T-helper 17 cell (primary cell): Measurements from ENCODE around the gene ZNRF1. TPM values are rescaled to one million over a fixed set of nuclear protein-coding genes. Genes with fewer than 3 reads are reported as not detected.

Source experiments
- ATAC-seq: fragments of 150-1000 bp; cut with Tn5 transposase; 2 replicates; pipeline ENCODE4 v1.10.0; 2021; ENCODE audit warnings: mild to moderate bottlenecking, moderate library complexity
- DNase-seq, 3 donors: peaks; one replicate each; pipeline versions ENCODE4 v3.0.0 to v3.0.0-alpha.2; 2020 to 2021
- H3K9me3 ChIP-seq: one replicate; pipeline ENCODE4 v1.7.0; 2013; ENCODE audit warnings: low read length, mild to moderate bottlenecking; ENCODE audit not compliant: control insufficient read depth, poor library complexity, severe bottlenecking
- H3K27ac Mint-ChIP-seq: one replicate; pipeline ENCODE4 v1.8.0; 2022; ENCODE audit warnings: mild to moderate bottlenecking, moderate library complexity, mixed read lengths
- H3K27me3 Mint-ChIP-seq: one replicate; pipeline ENCODE4 v1.8.0; 2022; ENCODE audit warnings: mixed read lengths
- H3K36me3 Mint-ChIP-seq: one replicate; pipeline ENCODE4 v1.8.0; 2022; ENCODE audit warnings: low read depth, mixed read lengths
- H3K4me1 Mint-ChIP-seq: one replicate; pipeline ENCODE4 v1.8.0; 2022; ENCODE audit warnings: mild to moderate bottlenecking, mixed read lengths
- H3K4me3 Mint-ChIP-seq: one replicate; pipeline ENCODE4 v1.8.0; 2022; ENCODE audit warnings: mild to moderate bottlenecking, moderate library complexity, mixed read lengths
- total RNA-seq, 4 donors: library from RNA in 2 of 4; stranded (reverse) in 2 of 4; gene quantifications; one replicate each; pipeline ENCODE4 v1.2.3 and lab custom pipeline; 2022 to 2026

The ZNRF1 gene
- total RNA-seq, 2 donors from 2014 or later, result 10.7 to 18.1 TPM

DNA sequence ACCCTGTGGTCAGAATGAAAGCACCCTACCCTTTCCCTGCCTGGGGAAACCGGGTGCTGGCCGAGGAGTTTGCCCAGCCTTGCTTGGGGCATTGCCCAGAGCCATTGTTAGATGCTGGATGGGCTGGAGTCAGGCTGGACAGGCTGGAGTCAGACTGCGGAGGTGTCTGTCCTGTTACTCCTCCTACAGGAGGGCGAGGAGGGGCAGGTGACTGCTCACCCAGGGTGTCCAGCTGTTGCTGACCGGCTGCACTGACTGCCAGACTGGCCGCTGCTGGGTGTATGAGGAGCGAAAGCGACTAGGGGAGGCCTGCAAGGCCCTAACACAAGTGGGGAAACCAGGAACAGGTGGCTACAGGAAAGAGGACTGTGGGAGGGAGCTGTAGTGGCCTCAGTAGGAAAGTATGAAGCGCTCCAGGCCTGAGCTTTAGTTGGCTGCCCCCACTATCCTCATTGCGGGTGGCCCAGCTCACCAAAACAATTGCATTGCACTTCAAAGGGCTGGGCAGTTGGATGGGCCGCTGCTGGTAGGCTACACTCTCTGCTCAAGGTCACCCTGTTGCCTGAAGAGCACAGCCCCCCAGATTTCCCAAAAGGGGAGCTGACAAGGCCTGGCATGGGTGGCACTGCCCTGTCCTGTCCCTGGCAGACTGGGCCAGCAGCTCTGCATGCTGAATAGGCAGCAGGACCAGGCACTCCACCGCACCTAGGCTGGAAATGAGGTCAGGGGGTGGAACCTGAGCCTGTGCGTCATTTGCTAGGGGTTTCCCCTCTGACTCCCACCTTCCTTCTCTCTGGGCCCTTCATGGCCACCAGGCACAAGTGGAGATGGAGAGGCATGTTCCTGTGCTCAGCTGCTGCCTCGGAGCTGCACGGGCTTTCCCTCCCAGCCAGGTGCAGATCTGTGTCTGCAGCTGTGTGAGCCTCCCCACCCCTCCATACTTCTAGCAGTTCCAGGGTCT, 99.4 kb downstream of the ZNRF1 start:
- no peaks in the 10 kb centered on the region for H3K9me3 ChIP-seq
- no peaks in the 10 kb centered on the region for H3K27me3 Mint-ChIP-seq
- peaks cover 43% of the 10 kb centered on the region for H3K4me1 Mint-ChIP-seq
- H3K36me3 Mint-ChIP-seq, result peaks cover 2% of the 10 kb centered on the region
- H3K4me3 Mint-ChIP-seq, result peak overlapping the region; percentile 80
- H3K27ac Mint-ChIP-seq, result peak overlapping the region; percentile 98
- ATAC-seq (peak; percentile 94), DNase-seq (peak; percentile 62 to 80 (median 78))

GRCh38 chr16:75099075-75099667, 100.3 kb downstream of the ZNRF1 start:
- Mint-ChIP-seq H3K36me3 (no peaks in the 10 kb centered on the region), H3K27me3 (no peaks in the 10 kb centered on the region), H3K27ac (peak overlapping the region; percentile 98), H3K4me1 (peaks cover 43% of the 10 kb centered on the region), H3K4me3 (peak overlapping the region; percentile 80)
- ATAC-seq (no peak), DNase-seq (no peak)
- H3K9me3 ChIP-seq, result no peaks in the 10 kb centered on the region

- Mint-ChIP-seq H3K4me3 (peak overlapping the region; percentile 80), H3K27ac (peak overlapping the region; percentile 98), H3K4me1 (peaks cover 43% of the 10 kb centered on the region), H3K36me3 (no peaks in the 10 kb centered on the region), H3K27me3 (no peaks in the 10 kb centered on the region)
- DNase-seq (no peak), ATAC-seq (no peak)
- H3K9me3 ChIP-seq, result no peaks in the 10 kb centered on the region
Observed at GRCh38 chr16:75099738-75100602, 101.1 kb downstream of the ZNRF1 start.

DNA sequence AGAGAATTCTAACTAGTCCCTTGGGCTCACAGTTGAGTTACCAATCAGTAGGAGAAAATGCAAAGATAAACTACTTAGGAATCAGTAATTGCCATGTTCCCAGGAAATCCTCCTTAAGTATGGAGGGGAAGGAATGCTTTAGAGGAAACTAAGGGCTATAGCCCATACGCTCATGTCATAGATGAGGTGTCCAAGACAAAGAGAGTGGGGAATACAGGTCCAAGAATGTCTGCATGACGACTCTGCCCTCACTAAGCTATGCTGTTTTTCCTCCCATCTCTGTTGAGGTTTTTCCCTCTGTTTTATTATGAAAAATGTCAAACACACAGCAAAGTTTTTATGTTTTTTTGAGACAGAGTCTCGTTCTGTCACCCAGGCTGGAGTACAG, 101.8 kb downstream of the ZNRF1 start:
- H3K4me1 Mint-ChIP-seq, result peaks cover 46% of the 10 kb centered on the region
- ATAC-seq (no peak), DNase-seq (no peak)
- peak overlapping the region; percentile 80 for H3K4me3 Mint-ChIP-seq
- peak overlapping the region; percentile 98 for H3K27ac Mint-ChIP-seq
- H3K9me3 ChIP-seq, result no peaks in the 10 kb centered on the region
- H3K27me3 Mint-ChIP-seq, result no peaks in the 10 kb centered on the region
- H3K36me3 Mint-ChIP-seq, result no peaks in the 10 kb centered on the region

DNA sequence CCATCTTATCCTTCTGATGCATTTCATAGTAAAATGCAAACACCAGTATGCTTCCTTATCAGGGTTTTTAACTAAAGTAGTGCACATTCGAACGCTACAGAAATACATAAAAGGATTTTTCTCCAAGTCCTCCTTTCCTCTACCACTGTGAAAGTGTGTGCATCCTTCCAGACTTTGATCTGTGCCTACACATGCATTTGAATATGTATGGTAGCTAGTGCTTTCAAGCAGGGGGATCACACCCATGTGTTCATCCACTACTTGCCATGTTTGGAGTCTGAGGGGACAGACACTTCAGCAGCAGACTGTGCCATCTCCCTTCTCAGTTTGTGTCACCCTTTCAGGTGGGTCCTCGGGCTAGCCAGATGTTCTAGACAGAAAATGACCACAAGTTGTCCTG, 102.8 kb downstream of the ZNRF1 start:
- DNase-seq (no peak), ATAC-seq (no peak)
- peaks cover 50% of the 10 kb centered on the region for H3K4me1 Mint-ChIP-seq
- no peaks in the 10 kb centered on the region for H3K27me3 Mint-ChIP-seq
- H3K4me3 Mint-ChIP-seq, result no peak overlapping the region
- H3K27ac Mint-ChIP-seq, result peak overlapping the region; percentile 98
- no peaks in the 10 kb centered on the region for H3K36me3 Mint-ChIP-seq
- H3K9me3 ChIP-seq, result no peaks in the 10 kb centered on the region

DNA sequence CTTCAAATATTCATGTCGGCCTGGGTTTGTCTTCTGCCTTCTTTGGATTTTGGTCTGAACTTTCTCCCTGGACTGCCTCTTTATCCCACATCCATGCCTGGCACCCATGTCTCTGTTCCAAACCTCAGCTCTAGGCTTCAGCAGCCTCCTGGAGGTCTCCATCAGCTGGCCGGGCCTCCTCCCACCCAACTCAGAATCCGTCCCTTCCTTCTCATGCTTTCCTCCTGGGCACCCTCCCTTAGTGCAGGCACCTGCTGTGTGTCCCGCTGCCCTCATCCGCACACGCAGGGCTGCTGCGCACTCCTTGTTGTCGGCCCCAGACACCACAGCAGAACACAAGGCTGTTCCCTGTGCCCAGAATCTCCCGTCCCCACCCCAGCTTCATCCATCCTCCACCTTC, 103.8 kb downstream of the ZNRF1 start:
- H3K27me3 Mint-ChIP-seq, result no peaks in the 10 kb centered on the region
- DNase-seq (no peak), ATAC-seq (no peak)
- H3K27ac Mint-ChIP-seq, result peak overlapping the region; percentile 98
- no peaks in the 10 kb centered on the region for H3K9me3 ChIP-seq
- H3K36me3 Mint-ChIP-seq, result no peaks in the 10 kb centered on the region
- H3K4me3 Mint-ChIP-seq, result no peak overlapping the region
- H3K4me1 Mint-ChIP-seq, result peaks cover 56% of the 10 kb centered on the region

- Mint-ChIP-seq H3K4me1 (peaks cover 55% of the 10 kb centered on the region), H3K36me3 (peaks cover 3% of the 10 kb centered on the region), H3K4me3 (no peak overlapping the region), H3K27ac (peak overlapping the region; percentile 98), H3K27me3 (no peaks in the 10 kb centered on the region)
- ATAC-seq, result no peak
- no peaks in the 10 kb centered on the region for H3K9me3 ChIP-seq
- no peak for DNase-seq
Observed at GRCh38 chr16:75103994-75104393, 105.2 kb downstream of the ZNRF1 start.

DNA sequence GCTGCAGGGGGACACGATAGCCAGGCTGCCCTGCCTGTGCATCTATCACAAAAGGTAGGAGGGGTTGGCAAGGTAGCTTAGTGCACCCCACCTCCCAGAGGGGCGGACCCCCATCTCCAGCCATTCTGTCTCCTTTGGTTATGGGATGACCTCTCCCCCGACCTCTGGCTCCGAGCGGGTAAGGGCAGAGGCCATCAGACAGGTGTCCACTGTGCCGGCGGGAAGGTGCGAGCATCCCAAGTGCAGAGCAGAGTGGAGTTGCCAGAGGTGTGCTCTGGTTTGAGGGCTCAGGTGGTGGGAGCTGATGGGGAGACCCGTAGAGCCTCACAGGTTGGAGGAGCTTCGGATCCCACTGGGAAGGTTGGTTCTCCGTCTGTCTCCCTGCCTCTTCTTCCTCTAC, 106.0 kb downstream of the ZNRF1 start:
- Mint-ChIP-seq H3K4me3 (no peak overlapping the region), H3K36me3 (peaks cover 3% of the 10 kb centered on the region), H3K27ac (peak overlapping the region; percentile 99), H3K4me1 (peaks cover 58% of the 10 kb centered on the region), H3K27me3 (no peaks in the 10 kb centered on the region)
- H3K9me3 ChIP-seq, result no peaks in the 10 kb centered on the region
- ATAC-seq, result no peak
- no peak for DNase-seq

- H3K36me3 Mint-ChIP-seq, result peaks cover 3% of the 10 kb centered on the region
- H3K4me3 Mint-ChIP-seq, result peak overlapping the region; percentile 68
- peak overlapping the region; percentile 99 for H3K27ac Mint-ChIP-seq
- H3K9me3 ChIP-seq, result no peaks in the 10 kb centered on the region
- peak; percentile 32 for ATAC-seq
- DNase-seq, result no peak
- peaks cover 58% of the 10 kb centered on the region for H3K4me1 Mint-ChIP-seq
- H3K27me3 Mint-ChIP-seq, result no peaks in the 10 kb centered on the region
Observed at GRCh38 chr16:75105306-75106061, 106.7 kb downstream of the ZNRF1 start.

- H3K27ac Mint-ChIP-seq, result peak overlapping the region; percentile 99
- H3K36me3 Mint-ChIP-seq, result peaks cover 3% of the 10 kb centered on the region
- H3K4me3 Mint-ChIP-seq, result peak overlapping the region; percentile 80
- H3K9me3 ChIP-seq, result no peaks in the 10 kb centered on the region
- ATAC-seq (no peak), DNase-seq (no peak)
- peaks cover 63% of the 10 kb centered on the region for H3K4me1 Mint-ChIP-seq
- H3K27me3 Mint-ChIP-seq, result no peaks in the 10 kb centered on the region
Observed at GRCh38 chr16:75106351-75107274, 107.8 kb downstream of the ZNRF1 start.

- Mint-ChIP-seq H3K36me3 (peaks cover 3% of the 10 kb centered on the region), H3K4me1 (peaks cover 60% of the 10 kb centered on the region), H3K27me3 (no peaks in the 10 kb centered on the region), H3K4me3 (peak overlapping the region; percentile 80), H3K27ac (peak overlapping the region; percentile 99)
- ATAC-seq (no peak), DNase-seq (no peak)
- no peaks in the 10 kb centered on the region for H3K9me3 ChIP-seq
Observed at GRCh38 chr16:75107505-75107904, 108.7 kb downstream of the ZNRF1 start.
